ENCODE data around the gene SCGN. TPM values are rescaled to one million over a fixed set of nuclear protein-coding genes. Genes with fewer than 3 reads are reported as not detected.

SCGN gene
- total and polyA plus RNA-seq, 2 of the 13 experiments (the other 11 are each of a cell fraction or from before 2014, with no cell fraction given): 2.9 to 29.0 TPM

DNA sequence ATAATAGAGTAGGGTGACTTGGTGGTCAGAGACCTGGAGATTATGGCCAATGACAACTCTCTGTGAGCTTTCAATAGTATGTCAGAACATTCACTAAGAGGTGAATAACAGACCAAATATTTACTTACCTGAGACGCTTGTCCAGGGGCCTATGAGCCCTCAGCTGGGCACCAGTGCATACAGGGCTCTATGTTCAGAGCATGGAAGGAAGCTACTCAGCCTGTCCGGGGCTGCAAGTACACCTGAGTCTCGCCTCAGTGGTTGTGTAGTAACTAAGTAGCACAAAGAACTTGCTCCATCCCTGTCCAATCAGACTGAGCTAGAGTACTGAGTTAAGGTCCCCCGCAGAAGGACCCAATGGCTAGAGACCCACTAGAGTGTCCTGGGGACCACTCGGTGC is 11.6 kb upstream of the SCGN start (continued):
- TF ChIP-seq, protein P1, sequence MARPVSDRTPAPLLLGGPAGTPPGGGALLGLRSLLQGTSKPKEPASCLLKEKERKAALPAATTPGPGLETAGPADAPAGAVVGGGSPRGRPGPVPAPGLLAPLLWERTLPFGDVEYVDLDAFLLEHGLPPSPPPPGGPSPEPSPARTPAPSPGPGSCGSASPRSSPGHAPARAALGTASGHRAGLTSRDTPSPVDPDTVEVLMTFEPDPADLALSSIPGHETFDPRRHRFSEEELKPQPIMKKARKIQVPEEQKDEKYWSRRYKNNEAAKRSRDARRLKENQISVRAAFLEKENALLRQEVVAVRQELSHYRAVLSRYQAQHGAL (CRISPR knock-in tag; IDR thresholded peaks at IDR 0.05; ENCODE audit: not compliant biosample characterization): no peak
- TF ChIP-seq NR2F1 (CRISPR knock-in tag; IDR thresholded peaks at IDR 0.05) (no peak), SP4 (CRISPR knock-in tag; IDR thresholded peaks at IDR 0.05) (no peak), ETV6 (CRISPR knock-in tag; conservative IDR thresholded peaks at IDR 0.05) (no peak), SAP130 (CRISPR knock-in tag; IDR thresholded peaks at IDR 0.05; ENCODE audit: low read depth) (peak; percentile 74), ZNF678 (CRISPR knock-in tag; IDR thresholded peaks at IDR 0.05) (no peak), ZNF558 (CRISPR knock-in tag; IDR thresholded peaks at IDR 0.05; ENCODE audit: borderline replicate concordance) (no peak), KAT2B (IDR thresholded peaks at IDR 0.05; ENCODE audit: borderline replicate concordance, low read depth, low read length) (no peak), MBNL3 (CRISPR knock-in tag; conservative IDR thresholded peaks at IDR 0.05) (no peak), ZNF879 (CRISPR knock-in tag; IDR thresholded peaks at IDR 0.05) (no peak), HES4 (CRISPR knock-in tag; IDR thresholded peaks at IDR 0.05; ENCODE audit: borderline replicate concordance) (no peak), MAF1 (CRISPR knock-in tag; IDR thresholded peaks at IDR 0.05; ENCODE audit: borderline replicate concordance) (no peak), ZNF674 (CRISPR knock-in tag; IDR thresholded peaks at IDR 0.05; ENCODE audit: low read depth) (no peak)
- TF ChIP-seq, protein P2, sequence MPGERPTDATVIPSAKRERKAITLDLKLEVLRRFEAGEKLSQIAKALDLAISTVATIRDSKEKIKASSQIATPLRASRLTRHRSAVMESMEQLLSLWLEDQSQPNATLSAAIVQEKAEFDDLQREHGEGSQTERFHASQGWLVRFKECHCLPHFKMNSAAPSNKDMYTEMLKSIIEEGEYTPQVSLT (CRISPR knock-in tag; IDR thresholded peaks at IDR 0.05; ENCODE audit: borderline replicate concordance, low read depth): no peak
- TF ChIP-seq, protein P3, sequence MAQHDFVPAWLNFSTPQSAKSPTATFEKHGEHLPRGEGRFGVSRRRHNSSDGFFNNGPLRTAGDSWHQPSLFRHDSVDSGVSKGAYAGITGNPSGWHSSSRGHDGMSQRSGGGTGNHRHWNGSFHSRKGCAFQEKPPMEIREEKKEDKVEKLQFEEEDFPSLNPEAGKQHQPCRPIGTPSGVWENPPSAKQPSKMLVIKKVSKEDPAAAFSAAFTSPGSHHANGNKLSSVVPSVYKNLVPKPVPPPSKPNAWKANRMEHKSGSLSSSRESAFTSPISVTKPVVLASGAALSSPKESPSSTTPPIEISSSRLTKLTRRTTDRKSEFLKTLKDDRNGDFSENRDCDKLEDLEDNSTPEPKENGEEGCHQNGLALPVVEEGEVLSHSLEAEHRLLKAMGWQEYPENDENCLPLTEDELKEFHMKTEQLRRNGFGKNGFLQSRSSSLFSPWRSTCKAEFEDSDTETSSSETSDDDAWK (CRISPR knock-in tag; IDR thresholded peaks at IDR 0.05): no peak
- TF ChIP-seq, protein P4, sequence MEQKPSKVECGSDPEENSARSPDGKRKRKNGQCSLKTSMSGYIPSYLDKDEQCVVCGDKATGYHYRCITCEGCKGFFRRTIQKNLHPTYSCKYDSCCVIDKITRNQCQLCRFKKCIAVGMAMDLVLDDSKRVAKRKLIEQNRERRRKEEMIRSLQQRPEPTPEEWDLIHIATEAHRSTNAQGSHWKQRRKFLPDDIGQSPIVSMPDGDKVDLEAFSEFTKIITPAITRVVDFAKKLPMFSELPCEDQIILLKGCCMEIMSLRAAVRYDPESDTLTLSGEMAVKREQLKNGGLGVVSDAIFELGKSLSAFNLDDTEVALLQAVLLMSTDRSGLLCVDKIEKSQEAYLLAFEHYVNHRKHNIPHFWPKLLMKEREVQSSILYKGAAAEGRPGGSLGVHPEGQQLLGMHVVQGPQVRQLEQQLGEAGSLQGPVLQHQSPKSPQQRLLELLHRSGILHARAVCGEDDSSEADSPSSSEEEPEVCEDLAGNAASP (CRISPR knock-in tag; IDR thresholded peaks at IDR 0.05; ENCODE audit: borderline replicate concordance): peak; percentile 51; the same call in 1 of the 2 replicates
- TF ChIP-seq, protein P5, sequence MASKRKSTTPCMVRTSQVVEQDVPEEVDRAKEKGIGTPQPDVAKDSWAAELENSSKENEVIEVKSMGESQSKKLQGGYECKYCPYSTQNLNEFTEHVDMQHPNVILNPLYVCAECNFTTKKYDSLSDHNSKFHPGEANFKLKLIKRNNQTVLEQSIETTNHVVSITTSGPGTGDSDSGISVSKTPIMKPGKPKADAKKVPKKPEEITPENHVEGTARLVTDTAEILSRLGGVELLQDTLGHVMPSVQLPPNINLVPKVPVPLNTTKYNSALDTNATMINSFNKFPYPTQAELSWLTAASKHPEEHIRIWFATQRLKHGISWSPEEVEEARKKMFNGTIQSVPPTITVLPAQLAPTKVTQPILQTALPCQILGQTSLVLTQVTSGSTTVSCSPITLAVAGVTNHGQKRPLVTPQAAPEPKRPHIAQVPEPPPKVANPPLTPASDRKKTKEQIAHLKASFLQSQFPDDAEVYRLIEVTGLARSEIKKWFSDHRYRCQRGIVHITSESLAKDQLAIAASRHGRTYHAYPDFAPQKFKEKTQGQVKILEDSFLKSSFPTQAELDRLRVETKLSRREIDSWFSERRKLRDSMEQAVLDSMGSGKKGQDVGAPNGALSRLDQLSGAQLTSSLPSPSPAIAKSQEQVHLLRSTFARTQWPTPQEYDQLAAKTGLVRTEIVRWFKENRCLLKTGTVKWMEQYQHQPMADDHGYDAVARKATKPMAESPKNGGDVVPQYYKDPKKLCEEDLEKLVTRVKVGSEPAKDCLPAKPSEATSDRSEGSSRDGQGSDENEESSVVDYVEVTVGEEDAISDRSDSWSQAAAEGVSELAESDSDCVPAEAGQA (IDR thresholded peaks at IDR 0.05; ENCODE audit: low read depth): no peak
- TF ChIP-seq, protein P5 (CRISPR knock-in tag; IDR thresholded peaks at IDR 0.05; ENCODE audit: borderline replicate concordance): no peak
